GM15510 (cell line): ENCODE results near the gene FLT3.

Experiments
- POLR2A ChIP-seq: IDR thresholded peaks from 3 replicates; pipeline ENCODE4 v1.6.1; 2011; ENCODE audit warnings: borderline replicate concordance; ENCODE audit not compliant: insufficient read length; ENCODE audit errors: extremely low read depth

The FLT3 gene

GRCh38 chr13:28120317-28120716 is 19.9 kb upstream of the FLT3 start:
- TF ChIP-seq POLR2A, result no peak

- no peak for TF ChIP-seq POLR2A
Measured at GRCh38 chr13:28117689-28118377, 17.5 kb upstream of the FLT3 start.

GRCh38 chr13:28116736-28117135 is 16.4 kb upstream of the FLT3 start:
- TF ChIP-seq POLR2A, result no peak

DNA sequence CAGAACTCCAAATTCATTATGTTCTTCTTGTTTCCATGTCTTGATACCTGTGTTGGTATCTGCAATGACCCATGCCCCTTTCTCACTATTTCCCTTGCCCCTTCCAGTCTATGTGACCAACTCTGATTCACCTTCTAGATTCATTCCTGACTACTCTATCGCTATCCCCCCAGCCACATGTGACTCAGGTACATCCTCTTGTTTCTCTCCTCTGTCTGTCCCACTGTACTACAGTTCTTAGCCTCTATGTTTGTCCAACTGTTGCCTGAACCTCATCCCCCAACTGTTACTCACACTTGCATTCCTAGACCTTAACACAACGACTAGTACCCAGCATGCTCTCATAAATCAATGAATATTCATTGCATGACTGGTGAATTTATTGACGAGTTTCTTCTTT is 10.0 kb upstream of the FLT3 start:
- TF ChIP-seq POLR2A, result no peak

DNA sequence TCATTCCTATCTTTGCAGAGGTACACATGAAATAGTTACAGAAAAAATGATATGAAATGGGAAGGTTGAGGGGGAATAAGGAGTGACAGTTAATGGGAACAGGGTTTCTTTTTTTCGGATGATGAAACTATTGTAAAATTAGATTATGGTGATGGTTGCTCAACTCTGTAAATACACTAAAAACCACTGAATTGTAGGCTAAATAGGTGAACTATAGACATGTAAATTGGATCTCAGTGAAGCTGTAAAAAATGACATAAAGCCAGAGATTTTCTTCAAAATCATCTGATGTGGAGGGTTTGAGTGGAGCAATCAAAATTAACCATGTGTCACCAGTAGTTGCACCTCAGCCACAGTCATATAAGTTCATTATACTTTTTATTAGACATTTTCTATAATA is 6.6 kb upstream of the FLT3 start:
- no peak for TF ChIP-seq POLR2A

- TF ChIP-seq POLR2A, result no peak
Measured at GRCh38 chr13:28099396-28100149, 803 bp downstream of the FLT3 start.

- no peak for TF ChIP-seq POLR2A
Measured at GRCh38 chr13:28097503-28097902, 2.9 kb downstream of the FLT3 start.

DNA sequence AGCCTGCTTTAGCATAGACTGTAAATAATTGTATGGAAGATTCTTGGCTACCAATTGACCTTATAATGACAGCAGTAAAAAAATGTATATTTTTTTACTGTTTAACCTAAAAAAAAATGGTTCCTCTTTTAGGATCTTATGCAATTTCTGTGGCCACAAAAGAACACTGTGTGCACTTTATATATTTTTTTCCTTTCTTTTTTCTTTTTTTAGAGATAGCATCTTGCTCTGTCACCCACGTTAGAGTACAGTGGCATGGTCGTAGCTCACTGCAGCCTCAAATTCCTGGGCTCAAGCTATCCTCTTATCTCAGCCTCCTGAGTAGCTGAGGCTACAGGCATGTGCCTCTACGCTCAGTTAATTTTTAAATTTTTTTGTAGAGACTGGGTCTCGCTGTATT is 6.1 kb downstream of the FLT3 start:
- no peak for TF ChIP-seq POLR2A

DNA sequence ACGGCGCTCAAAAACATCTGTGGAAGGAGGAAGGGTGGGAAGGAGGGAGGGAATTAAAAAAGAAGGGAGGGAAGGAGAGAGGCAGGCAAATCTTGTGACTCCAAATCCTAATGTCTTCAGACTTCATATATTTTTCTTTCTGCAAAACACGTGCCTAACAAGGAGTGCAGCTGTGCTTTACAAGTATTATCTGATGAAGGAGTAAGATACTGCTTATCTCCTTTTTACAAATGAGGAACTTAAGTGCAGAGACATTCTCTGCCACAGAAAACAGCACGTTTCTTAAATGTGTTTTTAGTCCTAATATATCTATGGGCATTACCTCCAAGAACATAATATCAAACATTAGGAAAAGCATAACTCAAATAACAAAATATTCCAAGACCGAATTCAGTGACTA is 6.5 kb downstream of the FLT3 start:
- no peak for TF ChIP-seq POLR2A

- TF ChIP-seq POLR2A, result no peak
Measured at GRCh38 chr13:28092431-28092830, 7.9 kb downstream of the FLT3 start.

GRCh38 chr13:28089065-28089464 is 11.3 kb downstream of the FLT3 start:
- no peak for TF ChIP-seq POLR2A

DNA sequence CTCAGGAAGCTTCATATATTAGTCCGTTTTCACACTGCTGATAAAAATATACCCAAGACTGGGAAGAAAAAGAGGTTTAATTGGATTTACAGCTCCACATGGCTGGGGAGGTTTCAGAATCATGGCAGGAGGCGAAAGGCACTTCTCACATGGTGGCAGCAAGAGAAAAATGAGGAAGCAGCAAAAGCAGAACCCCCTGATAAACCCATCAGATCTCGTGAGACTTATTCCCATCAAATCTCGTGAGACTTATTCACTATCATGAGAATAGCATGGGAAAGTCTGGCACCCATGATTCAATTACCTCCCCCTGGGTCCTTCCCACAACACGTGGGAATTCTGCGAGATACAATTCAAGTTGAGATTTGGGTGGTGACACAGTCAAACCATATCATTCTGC is 23.1 kb downstream of the FLT3 start:
- TF ChIP-seq POLR2A, result no peak

- no peak for TF ChIP-seq POLR2A
Measured at GRCh38 chr13:28071424-28071823, 29.0 kb downstream of the FLT3 start.

- no peak for TF ChIP-seq POLR2A
Measured at GRCh38 chr13:28067491-28067890, 32.9 kb downstream of the FLT3 start.

- TF ChIP-seq POLR2A, result no peak
Measured at GRCh38 chr13:28058866-28059613, 41.3 kb downstream of the FLT3 start.
